Duodenal mucosa (tissue), 2 donors: ENCODE measurements around the gene ENAH.

Experiments used
- H3K27ac ChIP-seq: one replicate; pipeline ENCODE4 v1.7.0; 2013; ENCODE audit warnings: low read depth, low read length
- H3K27me3 ChIP-seq, 2 donors: one replicate each; pipeline ENCODE4 v1.7.0; 2013; ENCODE audit warnings: low read length in 2 of 2, control low read depth in 1 of 2; ENCODE audit not compliant: insufficient read depth in 2 of 2, control insufficient read depth in 1 of 2
- H3K36me3 ChIP-seq, 2 donors: one replicate each; pipeline ENCODE4 v1.7.0; 2013; ENCODE audit warnings: low read length in 2 of 2, control low read depth in 1 of 2; ENCODE audit not compliant: insufficient read depth in 2 of 2, control insufficient read depth in 1 of 2
- H3K4me1 ChIP-seq, 2 donors: one replicate each; pipeline ENCODE4 v1.7.0; 2013; ENCODE audit warnings: low read length in 2 of 2, control low read depth in 1 of 2; ENCODE audit not compliant: insufficient read depth in 2 of 2, control insufficient read depth in 1 of 2
- H3K4me3 ChIP-seq, 2 donors: one replicate each; pipeline ENCODE4 v1.7.0; 2013; ENCODE audit warnings: low read length in 2 of 2, low read depth in 1 of 2
- H3K9ac ChIP-seq, 2 donors: one replicate each; pipeline ENCODE4 v1.7.0; 2013; ENCODE audit warnings: low read length in 2 of 2, low read depth in 1 of 2
- H3K9me3 ChIP-seq, 2 donors: one replicate each; pipeline ENCODE4 v1.7.0; 2013; ENCODE audit warnings: low read length in 2 of 2, control low read depth in 1 of 2; ENCODE audit not compliant: control insufficient read depth in 1 of 2

ENAH gene

GRCh38 chr1:225509376-225509707 lies 143.6 kb downstream of the ENAH start:
- Histone ChIP-seq H3K36me3 (peaks cover 0 to 6% of the 10 kb centered on the region in 2 donors), H3K4me3 (no peak overlapping the region), H3K9me3 (no peaks in the 10 kb centered on the region), H3K4me1 (peaks cover 0 to 5% of the 10 kb centered on the region in 2 donors), H3K9ac (no peak overlapping the region), H3K27ac (no peak overlapping the region), H3K27me3 (no peaks in the 10 kb centered on the region)

- no peaks in the 10 kb centered on the region for H3K27me3 ChIP-seq
- H3K9ac ChIP-seq, result no peak overlapping the region
Observed at GRCh38 chr1:225508538-225509375, 144.2 kb downstream of the ENAH start.

DNA sequence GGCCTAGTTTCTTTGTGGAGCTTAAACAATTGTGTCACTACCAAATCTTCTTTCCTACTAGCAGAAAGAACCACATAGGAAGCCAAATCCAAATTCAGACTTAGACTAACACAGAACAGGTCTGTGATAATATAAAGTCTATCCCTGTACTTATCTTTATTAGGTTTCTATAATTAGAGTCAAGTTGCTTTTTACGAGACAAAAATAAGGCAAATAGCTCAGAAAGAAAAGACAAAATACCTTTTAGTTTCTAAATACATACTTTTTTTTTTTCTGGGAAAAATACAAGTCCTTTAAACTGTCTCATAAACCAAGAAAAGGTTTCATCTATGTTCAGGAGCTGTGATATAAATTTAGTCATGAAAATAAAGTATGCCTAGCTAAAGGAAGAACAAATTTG lies 146.2 kb downstream of the ENAH start:
- Histone ChIP-seq H3K4me1 (peaks cover 0 to 5% of the 10 kb centered on the region in 2 donors), H3K9me3 (no peaks in the 10 kb centered on the region), H3K27ac (no peak overlapping the region), H3K36me3 (no peaks in the 10 kb centered on the region), H3K27me3 (no peaks in the 10 kb centered on the region), H3K9ac (no peak overlapping the region), H3K4me3 (no peak overlapping the region)

More at GRCh38 chr1:225508538-225509375, 144.2 kb downstream of the ENAH start:
- H3K4me3 ChIP-seq, result no peak overlapping the region
- peaks cover 0 to 6% of the 10 kb centered on the region in 2 donors for H3K36me3 ChIP-seq
- peaks cover 0 to 5% of the 10 kb centered on the region in 2 donors for H3K4me1 ChIP-seq
- no peak overlapping the region for H3K27ac ChIP-seq
- H3K9me3 ChIP-seq, result no peaks in the 10 kb centered on the region

- Histone ChIP-seq H3K9ac (no peak overlapping the region), H3K4me1 (peaks cover 9 to 13% of the 10 kb centered on the region in 2 donors), H3K27me3 (no peaks in the 10 kb centered on the region), H3K4me3 (no peak overlapping the region), H3K36me3 (no peaks in the 10 kb centered on the region), H3K27ac (no peak overlapping the region), H3K9me3 (no peaks in the 10 kb centered on the region)
Observed at GRCh38 chr1:225504776-225505175, 148.1 kb downstream of the ENAH start.

DNA sequence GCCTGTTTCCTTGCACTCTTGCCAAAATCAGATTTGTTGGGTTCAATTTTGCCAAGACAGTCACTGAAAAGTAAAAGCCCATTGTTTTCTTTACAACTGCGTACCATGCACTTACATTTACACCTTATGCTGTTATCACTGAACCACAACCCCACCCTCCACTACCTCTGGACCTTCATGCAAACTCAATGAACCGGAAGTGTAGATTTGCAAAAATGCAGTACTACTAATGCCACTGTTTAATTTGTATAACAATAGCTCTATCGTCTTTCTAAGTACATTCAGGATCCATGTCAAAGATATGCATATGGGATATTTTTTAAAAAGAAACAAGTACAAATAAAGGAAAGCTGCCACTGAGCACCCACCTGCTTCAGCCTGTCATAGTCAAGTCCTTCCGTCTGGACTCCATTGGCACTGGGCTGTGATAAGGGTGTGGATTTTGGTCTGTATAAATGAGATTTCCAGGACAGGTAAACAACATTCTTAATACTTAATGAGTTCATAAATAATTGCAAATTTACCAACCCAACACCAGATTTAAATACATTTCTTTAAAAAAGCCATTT lies 152.2 kb downstream of the ENAH start:
- no peak overlapping the region for H3K27ac ChIP-seq

GRCh38 chr1:225498549-225499136 lies 154.3 kb downstream of the ENAH start:
- no peaks in the 10 kb centered on the region for H3K36me3 ChIP-seq
- no peak overlapping the region for H3K27ac ChIP-seq
- H3K4me3 ChIP-seq, result no peak overlapping the region
- no peaks in the 10 kb centered on the region for H3K9me3 ChIP-seq
- H3K4me1 ChIP-seq, result peaks cover 3 to 13% of the 10 kb centered on the region in 2 donors
- no peaks in the 10 kb centered on the region for H3K27me3 ChIP-seq
- H3K9ac ChIP-seq, result no peak overlapping the region

More for the DNA sequence above, 152.2 kb downstream of the ENAH start:
- H3K9me3 ChIP-seq, result no peaks in the 10 kb centered on the region
- no peaks in the 10 kb centered on the region for H3K27me3 ChIP-seq
- no peak overlapping the region for H3K9ac ChIP-seq
- no peaks in the 10 kb centered on the region for H3K36me3 ChIP-seq
- peaks cover 3 to 13% of the 10 kb centered on the region in 2 donors for H3K4me1 ChIP-seq
- H3K4me3 ChIP-seq, result no peak overlapping the region

- H3K27me3 ChIP-seq, result no peaks in the 10 kb centered on the region
- no peak overlapping the region for H3K4me3 ChIP-seq
- H3K9ac ChIP-seq, result no peak overlapping the region
- H3K36me3 ChIP-seq, result no peaks in the 10 kb centered on the region
- peaks cover 0 to 1% of the 10 kb centered on the region in 2 donors for H3K4me1 ChIP-seq
- no peaks in the 10 kb centered on the region for H3K9me3 ChIP-seq
- H3K27ac ChIP-seq, result no peak overlapping the region
Observed at GRCh38 chr1:225494789-225495359, 158.0 kb downstream of the ENAH start.

GRCh38 chr1:225493591-225494246 lies 159.2 kb downstream of the ENAH start:
- Histone ChIP-seq H3K36me3 (no peaks in the 10 kb centered on the region), H3K9me3 (no peaks in the 10 kb centered on the region), H3K4me3 (no peak overlapping the region), H3K4me1 (no peaks in the 10 kb centered on the region), H3K27me3 (no peaks in the 10 kb centered on the region), H3K9ac (no peak overlapping the region), H3K27ac (no peak overlapping the region)

GRCh38 chr1:225488676-225489075 lies 164.2 kb downstream of the ENAH start:
- no peak overlapping the region for H3K9ac ChIP-seq
- no peaks in the 10 kb centered on the region for H3K27me3 ChIP-seq
- no peaks in the 10 kb centered on the region for H3K36me3 ChIP-seq
- H3K4me3 ChIP-seq, result no peak overlapping the region
- no peaks in the 10 kb centered on the region for H3K9me3 ChIP-seq
- no peak overlapping the region for H3K27ac ChIP-seq
- H3K4me1 ChIP-seq, result no peaks in the 10 kb centered on the region

- H3K36me3 ChIP-seq, result no peaks in the 10 kb centered on the region
- H3K27me3 ChIP-seq, result no peaks in the 10 kb centered on the region
- H3K9ac ChIP-seq, result no peak overlapping the region
- no peak overlapping the region for H3K4me3 ChIP-seq
- H3K9me3 ChIP-seq, result no peaks in the 10 kb centered on the region
- no peak overlapping the region for H3K27ac ChIP-seq
- peaks cover 2% of the 10 kb centered on the region in 2 donors for H3K4me1 ChIP-seq
Observed at GRCh38 chr1:225486856-225487255, 166.1 kb downstream of the ENAH start.
